CD4-positive, CD25-positive, alpha-beta regulatory T cell (primary cell): ENCODE results near the gene LRMDA. TPM values are rescaled to one million over a fixed set of nuclear protein-coding genes. Genes with fewer than 3 reads are reported as not detected.
"Not testable (repeated sequence)": the region's sequence is repeated elsewhere in the genome, so short reads cannot be mapped to it uniquely, and the experiment has no call there.

Experiments
- ATAC-seq, 2 donors: fragments of 150-1000 bp; cut with Tn5 transposase; one replicate each; pipeline ENCODE4 v1.10.0; 2021; ENCODE audit warnings: low read depth in 2 of 2, moderate number of reproducible peaks in 2 of 2, moderate library complexity in 1 of 2
- DNase-seq, 3 donors: peaks; one replicate each; pipeline versions ENCODE4 v3.0.0 to v3.0.0-alpha.2; 2012 to 2022; ENCODE audit warnings: mixed read lengths in 1 of 3
- H3K27ac ChIP-seq: one replicate; pipeline ENCODE4 v1.7.0; 2013; ENCODE audit warnings: mild to moderate bottlenecking, low read length; ENCODE audit not compliant: insufficient read depth, poor library complexity, severe bottlenecking
- H3K27me3 ChIP-seq: one replicate; pipeline ENCODE4 v1.7.0; 2013; ENCODE audit warnings: low read length; ENCODE audit not compliant: control insufficient read depth, insufficient read depth
- H3K36me3 ChIP-seq: one replicate; pipeline ENCODE4 v1.7.0; 2013; ENCODE audit warnings: mild to moderate bottlenecking, low read length, moderate library complexity; ENCODE audit not compliant: control insufficient read depth, insufficient read depth
- H3K4me1 ChIP-seq: 2 replicates; pipeline ENCODE4 v1.7.0; 2013; ENCODE audit warnings: mild to moderate bottlenecking, low read length; ENCODE audit not compliant: insufficient read depth, control insufficient read depth, poor library complexity, severe bottlenecking
- H3K4me3 ChIP-seq: one replicate; pipeline ENCODE4 v1.7.0; 2013; ENCODE audit warnings: low read depth, mild to moderate bottlenecking, low read length, moderate library complexity
- H3K9me3 ChIP-seq, 2 experiments: 1 replicate in 1 of 2; 2 replicates in 1 of 2; pipeline ENCODE4 v1.7.0; 2013; ENCODE audit warnings: low read length in 2 of 2, mild to moderate bottlenecking in 1 of 2, moderate library complexity in 1 of 2; ENCODE audit not compliant: control insufficient read depth in 2 of 2
- H3K27ac Mint-ChIP-seq, 3 donors: one replicate each; pipeline ENCODE4 v1.8.0; 2020 to 2022; ENCODE audit warnings: mild to moderate bottlenecking in 3 of 3, mixed read lengths in 3 of 3, moderate library complexity in 2 of 3
- H3K27me3 Mint-ChIP-seq: one replicate; pipeline ENCODE4 v1.8.0; 2022; ENCODE audit warnings: mild to moderate bottlenecking, mixed read lengths
- H3K36me3 Mint-ChIP-seq: one replicate; pipeline ENCODE4 v1.8.0; 2020; ENCODE audit warnings: mixed read lengths
- H3K4me1 Mint-ChIP-seq, 4 donors: one replicate each; pipeline ENCODE4 v1.8.0; 2020 to 2022; ENCODE audit warnings: mixed read lengths in 4 of 4, mild to moderate bottlenecking in 1 of 4
- H3K4me3 Mint-ChIP-seq, 4 donors: one replicate each; pipeline ENCODE4 v1.8.0; 2020 to 2022; ENCODE audit warnings: mild to moderate bottlenecking in 4 of 4, mixed read lengths in 4 of 4, moderate library complexity in 3 of 4
- H3K9me3 Mint-ChIP-seq, 7 donors: one replicate each; pipeline ENCODE4 v1.8.0; 2020 to 2022; ENCODE audit warnings: mixed read lengths in 7 of 7, mild to moderate bottlenecking in 3 of 7, moderate library complexity in 2 of 7
- polyA plus RNA-seq, 4 donors: library from polyadenylated mRNA; unstranded; fragments of 300-500 nt; fragmentation: Illumina TruSeq; gene quantifications; one replicate each; pipeline ENCODE4 v1.2.3, GENCODE V29; 2021
- total RNA-seq: library from RNA; stranded (reverse); gene quantifications from one replicate; pipeline ENCODE4 v1.2.3, GENCODE V29; 2022

Gene LRMDA
- total and polyA plus RNA-seq, 5 donors from 2014 or later = 0.10 TPM; not detected in 4

GRCh38 chr10:76584466-76584865 lies 1153.0 kb downstream of the LRMDA start:
- not testable (repeated sequence) for H3K4me3 Mint-ChIP-seq

More at GRCh38 chr10:76584466-76584865, 1153.0 kb downstream of the LRMDA start:
- H3K9me3 ChIP-seq, H3K27ac Mint-ChIP-seq, H3K36me3 Mint-ChIP-seq, H3K27me3 ChIP-seq, H3K9me3 Mint-ChIP-seq, H3K36me3 ChIP-seq, H3K27ac ChIP-seq, H3K4me1 Mint-ChIP-seq, H3K27me3 Mint-ChIP-seq, H3K4me1 ChIP-seq, ATAC-seq, H3K4me3 ChIP-seq, DNase-seq: not testable (repeated sequence)

Other genes starting within 250 kb of the LRMDA start
- 110 TPM for gene VDAC2, start 220.8 kb upstream of the LRMDA start, total RNA-seq
- 100 to 1,000 TPM; 153 to 201 (median 160) TPM for gene VDAC2, start 220.8 kb upstream of the LRMDA start, polyA plus RNA-seq
- 21.1 TPM for gene COMTD1, start 195.7 kb upstream of the LRMDA start, total RNA-seq
- 10 to 100 TPM; 20.0 to 35.0 (median 22.8) TPM for gene COMTD1, start 195.7 kb upstream of the LRMDA start, polyA plus RNA-seq
- gene ZNF503, start 29.9 kb upstream of the LRMDA start, total RNA-seq = not detected
- gene ZNF503, start 29.9 kb upstream of the LRMDA start, polyA plus RNA-seq = not detected